ENCODE data around the gene TRAK2. TPM values are rescaled to one million over a fixed set of nuclear protein-coding genes. Genes with fewer than 3 reads are reported as not detected.
A peak's percentile ranks its signal among the peaks of the same experiment; 100 is the strongest.

TRAK2 gene
- total and polyA plus RNA-seq, 9 of the 15 experiments (the other 6 are each of a cell fraction or from before 2014, with no cell fraction given): 3.4 to 10.4 (median 7.3) TPM

GRCh38 chr2:201383136-201383535, 68.1 kb downstream of the TRAK2 start:
- ChIA-PET CTCF (ENCODE audit: low intra/inter-chr PET ratio) (no interaction called here), POLR2A (no interaction called here)
- peaks cover 57% of the 10 kb centered on the region; the same call in 2 of the 3 replicates for H3K36me3 ChIP-seq (ENCODE audit: control insufficient read depth, insufficient read depth, low read length)
- no peaks in the 10 kb centered on the region for H4K20me1 ChIP-seq (replicated peaks; ENCODE audit: control insufficient read depth, insufficient read depth, low read length)
- in situ Hi-C loops (cut with MboI): no loop called here
- no peaks in the 10 kb centered on the region; a peak in 1 of 5 replicates for H3K4me1 ChIP-seq (replicated peaks in 1 of 2; ENCODE audit: control insufficient read depth in 2 of 2, insufficient read depth in 2 of 2, low read length in 2 of 2)
- no peak overlapping the region for H3K4me2 ChIP-seq (ENCODE audit: insufficient read depth, low read length)
- DNase-seq (ENCODE audit: extremely low read depth in 1 of 4, low spot score in 3 of 4) (peak in 3 of 4 experiments; percentile 10 to 38 (median 21)), FAIRE-seq (no peak), ATAC-seq (peak; percentile 70)
- intact Hi-C loops (cut with micrococcal nuclease): no loop called here
- no peak overlapping the region for H3K9ac ChIP-seq (ENCODE audit: insufficient read depth in 1 of 2, low read depth in 2 of 2, low read length in 2 of 2)
- WGBS (ENCODE audit: insufficient coverage, low coverage, missing lambda C conversion rate): 9% methylated on average over 1 of the region's 1 CpG
- H3K27ac ChIP-seq (ENCODE audit: extremely low read depth, low read depth, low read length): no peak overlapping the region
- no peak overlapping the region for H3K4me3 ChIP-seq
- no peak overlapping the region for H2AFZ ChIP-seq (ENCODE audit: low read depth, low read length)
- H3K79me2 ChIP-seq (ENCODE audit: control insufficient read depth, insufficient read depth, low read length): no peaks in the 10 kb centered on the region
- no TSS peak for BruUV-seq (replicated peaks)
- H3K9me1 ChIP-seq (ENCODE audit: control insufficient read depth, insufficient read depth, low read length): no peaks in the 10 kb centered on the region
- H3K27me3 ChIP-seq (ENCODE audit: control insufficient read depth in 2 of 2, insufficient read depth in 2 of 2, low read length in 2 of 2): no peaks in the 10 kb centered on the region
- H3K9me3 ChIP-seq (replicated peaks; ENCODE audit: control insufficient read depth, insufficient read depth, low read depth, low read length): no peaks in the 10 kb centered on the region
- TF ChIP-seq SRSF3 (IDR thresholded peaks at IDR 0.05; ENCODE audit: insufficient read depth, low read length) (no peak), ATF3 (IDR thresholded peaks at IDR 0.05) (no peak), ATF3 (CRISPR knock-in tag; conservative IDR thresholded peaks at IDR 0.05) (no peak), FOXJ3 (CRISPR knock-in tag; IDR thresholded peaks at IDR 0.05) (no peak), FUS (optimal IDR thresholded peaks at IDR 0.05; ENCODE audit: low read depth, low read length) (no peak), MAFF (IDR thresholded peaks at IDR 0.05; ENCODE audit: low read length) (no peak), CEBPG (CRISPR knock-in tag; IDR thresholded peaks at IDR 0.05) (no peak), CEBPG (tag; conservative IDR thresholded peaks at IDR 0.05 in 1 of 2, IDR thresholded peaks at IDR 0.05 in 1 of 2) (no peak), GABPB2 (CRISPR knock-in tag; conservative IDR thresholded peaks at IDR 0.05) (no peak), ZNF282 (CRISPR knock-in tag; IDR thresholded peaks at IDR 0.05) (no peak), SRSF7 (optimal IDR thresholded peaks at IDR 0.05; ENCODE audit: low read depth, low read length) (no peak), TFAM (CRISPR knock-in tag; conservative IDR thresholded peaks at IDR 0.05) (no peak), MXI1 (IDR thresholded peaks at IDR 0.05; ENCODE audit: low read depth, low read length) (no peak), BRD9 (IDR thresholded peaks at IDR 0.05; ENCODE audit: low read depth, partially characterized antibody) (no peak), HNRNPLL (IDR thresholded peaks at IDR 0.05; ENCODE audit: low read depth, low read length, poor library complexity, severe bottlenecking) (no peak), CBFB (CRISPR knock-in tag; IDR thresholded peaks at IDR 0.05) (no peak), KHSRP (IDR thresholded peaks at IDR 0.05) (no peak), COPS2 (conservative IDR thresholded peaks at IDR 0.05) (no peak), CSDE1 (IDR thresholded peaks at IDR 0.05) (no peak), ZBTB33 (CRISPR knock-in tag; IDR thresholded peaks at IDR 0.05) (no peak), TFE3 (CRISPR knock-in tag; IDR thresholded peaks at IDR 0.05) (peak; percentile 33), MEIS2 (IDR thresholded peaks at IDR 0.05; ENCODE audit: partially characterized antibody) (peak; percentile 55)

Data from K562 (cell line).